Trophoblast cell (in vitro differentiated cells and primary cell): ENCODE data around the gene B3GALNT2.
A peak's percentile ranks its signal among the peaks of the same experiment; 100 is the strongest.

Source experiments
- DNase-seq, 2 donors: peaks; one replicate each; pipeline ENCODE4 v3.0.0-alpha.2; 2016
- H2AFZ ChIP-seq: 2 replicates; pipeline ENCODE4 v1.6.1; 2013; ENCODE audit warnings: low read length, moderate library complexity, mild to moderate bottlenecking; ENCODE audit not compliant: insufficient read depth, poor library complexity
- H2AK5ac ChIP-seq: 2 replicates; pipeline ENCODE4 v1.6.1; 2013; ENCODE audit warnings: mild to moderate bottlenecking, low read length
- H2BK120ac ChIP-seq: 2 replicates; pipeline ENCODE4 v1.6.1; 2013; ENCODE audit warnings: low read length, mild to moderate bottlenecking, moderate library complexity; ENCODE audit not compliant: insufficient read depth, poor library complexity
- H2BK12ac ChIP-seq: 2 replicates; pipeline ENCODE4 v1.6.1; 2013; ENCODE audit warnings: mild to moderate bottlenecking, low read length, moderate library complexity
- H2BK5ac ChIP-seq: 2 replicates; pipeline ENCODE4 v1.6.1; 2013; ENCODE audit warnings: low read length, low read depth, moderate library complexity, mild to moderate bottlenecking; ENCODE audit not compliant: poor library complexity
- H3K14ac ChIP-seq: 2 replicates; pipeline ENCODE4 v1.6.1; 2013; ENCODE audit warnings: mild to moderate bottlenecking, low read length
- H3K18ac ChIP-seq: 2 replicates; pipeline ENCODE4 v1.6.1; 2013; ENCODE audit warnings: mild to moderate bottlenecking, low read length
- H3K23ac ChIP-seq: 2 replicates; pipeline ENCODE4 v1.6.1; 2013; ENCODE audit warnings: low read length
- H3K27ac ChIP-seq: 2 replicates; pipeline ENCODE4 v1.5.1; 2013; ENCODE audit warnings: low read depth, mild to moderate bottlenecking, inconsistent platforms, low read length, moderate library complexity
- H3K27me3 ChIP-seq: 2 replicates; pipeline ENCODE4 v1.6.1; 2013; ENCODE audit warnings: inconsistent platforms, mild to moderate bottlenecking, low read length, moderate library complexity; ENCODE audit not compliant: insufficient read depth
- H3K36me3 ChIP-seq, 2 experiments: 1 replicate in 1 of 2; 2 replicates in 1 of 2; pipeline ENCODE4 v1.6.1; 2013; ENCODE audit warnings: low read length in 2 of 2, mild to moderate bottlenecking in 2 of 2, moderate library complexity in 1 of 2; ENCODE audit not compliant: insufficient read depth in 2 of 2, control insufficient read depth in 1 of 2
- H3K4ac ChIP-seq: 2 replicates; pipeline ENCODE4 v1.6.1; 2013; ENCODE audit warnings: low read depth, mild to moderate bottlenecking, low read length, moderate library complexity
- H3K4me1 ChIP-seq, 2 experiments: 1 replicate in 1 of 2; 2 replicates in 1 of 2; pipeline ENCODE4 v1.6.1; 2013; ENCODE audit warnings: low read length in 2 of 2, mild to moderate bottlenecking in 2 of 2, moderate library complexity in 1 of 2; ENCODE audit not compliant: insufficient read depth in 2 of 2, control insufficient read depth in 1 of 2
- H3K4me2 ChIP-seq: 2 replicates; pipeline ENCODE4 v1.6.1; 2013; ENCODE audit warnings: inconsistent platforms, mild to moderate bottlenecking, low read length, moderate library complexity
- H3K4me3 ChIP-seq: 2 replicates; pipeline ENCODE4 v1.5.1; 2013; ENCODE audit warnings: mild to moderate bottlenecking, low read depth, low read length, inconsistent platforms
- H3K79me1 ChIP-seq: one replicate; pipeline ENCODE4 v1.6.1; 2013; ENCODE audit warnings: low read length
- H3K79me2 ChIP-seq: 2 replicates; pipeline ENCODE4 v1.6.1; 2013; ENCODE audit warnings: low read length, mild to moderate bottlenecking; ENCODE audit not compliant: control insufficient read depth, insufficient read depth, poor library complexity
- H3K9ac ChIP-seq: 2 replicates; pipeline ENCODE4 v1.6.1; 2013; ENCODE audit warnings: mild to moderate bottlenecking, low read length
- H3K9me3 ChIP-seq: 2 replicates; pipeline ENCODE4 v1.6.1; 2013; ENCODE audit warnings: low read depth, mild to moderate bottlenecking, control low read depth, inconsistent platforms, low read length; ENCODE audit not compliant: insufficient read depth
- H4K12ac ChIP-seq: 2 replicates; pipeline ENCODE4 v1.6.1; 2013; ENCODE audit warnings: low read depth, mild to moderate bottlenecking, low read length, moderate library complexity
- H4K8ac ChIP-seq: 2 replicates; pipeline ENCODE4 v1.6.1; 2013; ENCODE audit warnings: low read depth, mild to moderate bottlenecking, low read length, moderate library complexity
- H4K91ac ChIP-seq: one replicate; pipeline ENCODE4 v1.6.1; 2013; ENCODE audit warnings: low read depth, mild to moderate bottlenecking, low read length, moderate library complexity
- WGBS: extraction: QIAGEN DNeasy Blood & Tissue Kit; methylation state at CpG from one replicate; pipeline ENCODE4 v1.1.7; 2013; ENCODE audit warnings: missing lambda C conversion rate; ENCODE audit not compliant: insufficient read length, insufficient coverage; ENCODE audit errors: extremely low coverage; 5-methylcytosine and 5-hydroxymethylcytosine counted together

Gene B3GALNT2

GRCh38 chr1:235442788-235443429, 61.3 kb downstream of the B3GALNT2 start:
- Histone ChIP-seq H4K12ac (no peak overlapping the region), H3K23ac (no peak overlapping the region), H3K27me3 (no peaks in the 10 kb centered on the region), H2AK5ac (no peak overlapping the region), H4K8ac (no peak overlapping the region), H3K79me1 (no peaks in the 10 kb centered on the region), H2AFZ (no peak overlapping the region), H3K4me3 (no peak overlapping the region), H3K36me3 (peaks cover 21 to 23% of the 10 kb centered on the region in 2 experiments), H4K91ac (peak overlapping the region; percentile 13), H2BK12ac (peak overlapping the region; percentile 27), H3K4ac (no peak overlapping the region), H3K18ac (no peak overlapping the region), H2BK120ac (no peak overlapping the region), H3K4me2 (no peak overlapping the region), H3K79me2 (no peaks in the 10 kb centered on the region), H3K27ac (no peak overlapping the region), H2BK5ac (no peak overlapping the region), H3K14ac (peak overlapping the region; percentile 17), H3K4me1 (peaks cover 0 to 2% of the 10 kb centered on the region in 2 experiments), H3K9ac (no peak overlapping the region), H3K9me3 (peaks cover 2% of the 10 kb centered on the region)
- no CpG with 5 or more reads among the region's 9 CpGs for WGBS
- peak in 1 of 2 donors; percentile 30 for DNase-seq

DNA sequence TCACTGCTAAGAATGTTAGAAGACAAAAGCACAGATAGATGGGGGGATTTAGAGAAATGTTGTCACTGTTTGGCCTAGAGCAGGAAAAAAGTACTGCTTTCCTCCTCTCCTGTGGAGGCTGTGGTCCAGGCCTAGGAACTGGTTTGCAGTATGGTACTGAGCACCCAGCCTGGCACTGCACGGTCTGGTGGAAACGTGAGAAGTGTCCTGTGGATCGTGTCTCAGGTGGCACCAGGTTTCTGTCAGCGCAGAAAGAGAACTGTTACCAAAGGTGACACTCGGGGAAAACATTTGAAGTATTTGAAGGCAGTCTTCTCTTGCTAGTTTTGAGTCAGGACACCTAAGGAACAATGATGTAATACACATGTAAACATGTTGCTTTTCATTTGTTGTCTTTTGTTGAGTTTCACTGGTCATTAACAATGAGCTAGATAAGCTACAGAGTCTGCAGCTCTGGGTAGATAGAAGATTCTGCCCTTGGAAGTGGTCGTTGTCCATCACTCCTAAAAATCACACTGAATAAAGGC, 63.0 kb downstream of the B3GALNT2 start:
- Histone ChIP-seq H2BK120ac (no peak overlapping the region), H4K12ac (no peak overlapping the region), H4K91ac (no peak overlapping the region), H3K36me3 (peaks cover 23 to 32% of the 10 kb centered on the region in 2 experiments), H3K4me1 (peaks cover 0 to 2% of the 10 kb centered on the region in 2 experiments), H3K23ac (no peak overlapping the region), H3K9me3 (peaks cover 2% of the 10 kb centered on the region), H3K27ac (no peak overlapping the region), H3K4me3 (no peak overlapping the region), H2BK12ac (no peak overlapping the region), H3K4me2 (no peak overlapping the region), H3K79me1 (no peaks in the 10 kb centered on the region), H3K27me3 (no peaks in the 10 kb centered on the region), H3K4ac (no peak overlapping the region), H3K18ac (no peak overlapping the region), H2BK5ac (no peak overlapping the region), H4K8ac (no peak overlapping the region), H3K14ac (no peak overlapping the region), H2AK5ac (no peak overlapping the region), H2AFZ (no peak overlapping the region), H3K79me2 (no peaks in the 10 kb centered on the region), H3K9ac (no peak overlapping the region)
- WGBS: no CpG with 5 or more reads among the region's 6 CpGs
- peak; percentile 2 to 57 for DNase-seq

DNA sequence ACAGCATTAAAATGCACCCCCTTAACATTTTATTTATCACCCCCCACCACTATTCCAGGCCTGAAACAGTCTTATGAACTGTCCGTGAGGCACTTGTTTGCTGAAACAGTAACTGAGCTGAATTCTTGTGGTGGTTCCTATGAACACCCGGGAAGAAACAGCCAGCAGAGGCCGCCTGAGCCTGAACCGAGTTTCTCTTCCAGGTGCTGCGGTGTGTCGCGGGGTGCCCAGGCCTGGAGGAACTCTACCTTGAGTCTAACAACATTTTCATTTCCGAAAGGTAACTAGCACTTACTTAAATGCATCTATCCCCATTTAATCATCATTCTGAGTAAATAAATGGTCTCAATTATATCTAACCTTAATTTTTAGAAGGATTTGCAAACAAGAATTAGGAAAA, 70.3 kb downstream of the B3GALNT2 start:
- H4K91ac ChIP-seq: no peak overlapping the region
- no peak overlapping the region for H2BK120ac ChIP-seq
- H2BK5ac ChIP-seq: no peak overlapping the region
- no peaks in the 10 kb centered on the region for H3K27me3 ChIP-seq
- no peaks in the 10 kb centered on the region for H3K9me3 ChIP-seq
- no peak overlapping the region for H3K4ac ChIP-seq
- H3K79me1 ChIP-seq: no peaks in the 10 kb centered on the region
- H2AK5ac ChIP-seq: no peak overlapping the region
- H3K27ac ChIP-seq: no peak overlapping the region
- H2BK12ac ChIP-seq: no peak overlapping the region
- no peak overlapping the region for H3K23ac ChIP-seq
- no peak overlapping the region for H3K4me2 ChIP-seq
- H3K36me3 ChIP-seq: peaks cover 21 to 22% of the 10 kb centered on the region in 2 experiments
- H4K8ac ChIP-seq: no peak overlapping the region
- H3K9ac ChIP-seq: no peak overlapping the region
- no peak overlapping the region for H2AFZ ChIP-seq
- no peak overlapping the region for H4K12ac ChIP-seq
- peaks cover 2% of the 10 kb centered on the region for H3K79me2 ChIP-seq
- no CpG with 5 or more reads among the region's 8 CpGs for WGBS
- no peak overlapping the region for H3K14ac ChIP-seq
- DNase-seq: no peak
- no peaks in the 10 kb centered on the region for H3K4me1 ChIP-seq
- peak overlapping the region; percentile 30 for H3K18ac ChIP-seq
- H3K4me3 ChIP-seq: no peak overlapping the region

GRCh38 chr1:235430991-235431390, 73.3 kb downstream of the B3GALNT2 start:
- H3K9me3 ChIP-seq: no peaks in the 10 kb centered on the region
- no peak overlapping the region for H3K18ac ChIP-seq
- H4K91ac ChIP-seq: no peak overlapping the region
- H3K36me3 ChIP-seq: peaks cover 7 to 15% of the 10 kb centered on the region in 2 experiments
- no peak overlapping the region for H4K8ac ChIP-seq
- H3K79me1 ChIP-seq: no peaks in the 10 kb centered on the region
- H2BK12ac ChIP-seq: no peak overlapping the region
- no peak overlapping the region for H4K12ac ChIP-seq
- H3K4me1 ChIP-seq: no peaks in the 10 kb centered on the region
- WGBS: no CpG with 5 or more reads among the region's 6 CpGs
- no peak overlapping the region for H2AK5ac ChIP-seq
- H2BK5ac ChIP-seq: no peak overlapping the region
- no peak overlapping the region for H2AFZ ChIP-seq
- no peaks in the 10 kb centered on the region for H3K27me3 ChIP-seq
- peaks cover 2% of the 10 kb centered on the region for H3K79me2 ChIP-seq
- no peak overlapping the region for H3K14ac ChIP-seq
- no peak overlapping the region for H3K4me3 ChIP-seq
- DNase-seq: no peak
- no peak overlapping the region for H3K4ac ChIP-seq
- no peak overlapping the region for H3K9ac ChIP-seq
- H3K23ac ChIP-seq: no peak overlapping the region
- H2BK120ac ChIP-seq: no peak overlapping the region
- no peak overlapping the region for H3K4me2 ChIP-seq
- H3K27ac ChIP-seq: no peak overlapping the region
